Ovary (tissue), 3 donors: ENCODE results near the gene NHERF1.

Experiments used
- EP300 ChIP-seq: sonication (generic); formaldehyde crosslinking; IDR thresholded peaks from one replicate; pipeline ENCODE4 v1.6.1; 2017; ENCODE audit warnings: antibody characterized with exemption
- POLR2A ChIP-seq: fragments of 450-650 bp; IDR thresholded peaks from one replicate; pipeline ENCODE4 v1.6.1; 2017; ENCODE audit warnings: antibody characterized with exemption, mild to moderate bottlenecking, moderate library complexity
- TF ChIP-seq, protein P1 (sequence below), 3 donors: fragments of 450-650 bp in 2 of 3; fragments of 200-600 bp in 1 of 3; IDR thresholded peaks; one replicate each; pipeline versions ENCODE4 v1.5.1 to v1.8.0; 2016 to 2022; ENCODE audit warnings: antibody characterized with exemption in 3 of 3, mild to moderate bottlenecking in 1 of 3
- donor health status: DM: no; HTN: no; CAD: no.

DNA sequence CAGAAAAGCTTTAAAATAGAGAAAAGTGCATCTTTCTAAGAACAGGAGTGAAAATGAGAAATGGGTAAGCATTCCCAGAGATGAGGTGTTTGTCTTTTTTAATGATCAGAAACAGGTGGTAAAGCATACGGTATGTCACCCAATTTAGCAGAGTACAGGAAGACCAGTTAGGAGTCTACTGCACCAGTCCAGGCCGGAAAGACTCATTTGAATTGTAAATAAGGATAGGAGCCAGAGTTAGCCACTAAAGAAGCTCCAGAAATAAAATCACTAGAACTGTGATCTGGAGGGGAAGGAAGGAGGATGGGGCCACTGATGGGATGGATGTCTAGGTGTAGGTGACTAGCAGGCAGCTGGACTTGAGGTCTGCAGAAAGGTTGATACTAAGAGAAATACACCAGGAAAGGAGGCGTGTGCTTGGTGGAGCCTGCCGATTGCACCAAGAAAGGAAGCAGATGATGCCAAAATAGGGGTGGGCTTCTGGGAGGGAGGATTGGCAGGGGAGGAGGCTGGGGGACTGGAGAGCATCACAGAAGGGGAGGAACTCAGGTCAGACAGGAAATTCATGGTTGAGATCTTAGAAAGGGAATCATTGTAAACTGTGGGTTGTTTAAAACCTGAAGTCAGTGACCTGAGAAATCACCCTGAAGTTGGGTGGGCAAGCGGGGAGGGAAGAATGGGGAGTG lies 35.8 kb downstream of the NHERF1 start:
- TF ChIP-seq POLR2A (no peak), EP300 (no peak)
- TF ChIP-seq, protein P1, sequence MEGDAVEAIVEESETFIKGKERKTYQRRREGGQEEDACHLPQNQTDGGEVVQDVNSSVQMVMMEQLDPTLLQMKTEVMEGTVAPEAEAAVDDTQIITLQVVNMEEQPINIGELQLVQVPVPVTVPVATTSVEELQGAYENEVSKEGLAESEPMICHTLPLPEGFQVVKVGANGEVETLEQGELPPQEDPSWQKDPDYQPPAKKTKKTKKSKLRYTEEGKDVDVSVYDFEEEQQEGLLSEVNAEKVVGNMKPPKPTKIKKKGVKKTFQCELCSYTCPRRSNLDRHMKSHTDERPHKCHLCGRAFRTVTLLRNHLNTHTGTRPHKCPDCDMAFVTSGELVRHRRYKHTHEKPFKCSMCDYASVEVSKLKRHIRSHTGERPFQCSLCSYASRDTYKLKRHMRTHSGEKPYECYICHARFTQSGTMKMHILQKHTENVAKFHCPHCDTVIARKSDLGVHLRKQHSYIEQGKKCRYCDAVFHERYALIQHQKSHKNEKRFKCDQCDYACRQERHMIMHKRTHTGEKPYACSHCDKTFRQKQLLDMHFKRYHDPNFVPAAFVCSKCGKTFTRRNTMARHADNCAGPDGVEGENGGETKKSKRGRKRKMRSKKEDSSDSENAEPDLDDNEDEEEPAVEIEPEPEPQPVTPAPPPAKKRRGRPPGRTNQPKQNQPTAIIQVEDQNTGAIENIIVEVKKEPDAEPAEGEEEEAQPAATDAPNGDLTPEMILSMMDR (IDR thresholded peaks at IDR 0.05) = no peak
